ENCODE measurements around the gene CLCF1.

Gene CLCF1

GRCh38 chr11:67372993-67373647 is at the start of gene CLCF1:
Gene CLCF1 (minus strand): TSS chr11:67373598. CDS start chr11:67373539, 59 bp downstream.
- H3K36me3 ChIP-seq (ENCODE audit: control insufficient read depth in 1 of 2, insufficient read depth in 2 of 2, low read length in 2 of 2), result peaks cover 0 to 3% of the 10 kb centered on the region in 2 donors
- H3K4me1 ChIP-seq (ENCODE audit: control insufficient read depth in 1 of 2, insufficient read depth in 2 of 2, low read length in 2 of 2), result peaks cover 27 to 39% of the 10 kb centered on the region in 2 donors
- peak within 1 kb of the TSS; percentile 52 to 71 for H3K4me3 ChIP-seq (ENCODE audit: low read depth in 1 of 2, low read length in 2 of 2)
- H3K27me3 ChIP-seq (ENCODE audit: low read depth, low read length), result no peaks in the 10 kb centered on the region
- H3K27ac ChIP-seq (ENCODE audit: low read length), result peak within 1 kb of the TSS; percentile 65
- H3K9me3 ChIP-seq (ENCODE audit: control insufficient read depth in 1 of 2, low read length in 2 of 2), result no peaks in the 10 kb centered on the region

- H3K9me3 ChIP-seq (ENCODE audit: control insufficient read depth in 1 of 2, low read length in 2 of 2), result no peaks in the 10 kb centered on the region
Observed at GRCh38 chr11:67422891-67423290, 49.5 kb upstream of the CLCF1 start.

GRCh38 chr11:67421430-67422031 is 48.1 kb upstream of the CLCF1 start:
- Histone ChIP-seq H3K4me1 (ENCODE audit: control insufficient read depth in 1 of 2, insufficient read depth in 2 of 2, low read length in 2 of 2) (peaks cover 0 to 27% of the 10 kb centered on the region in 2 donors), H3K27me3 (ENCODE audit: low read depth, low read length) (no peaks in the 10 kb centered on the region), H3K4me3 (ENCODE audit: low read depth in 1 of 2, low read length in 2 of 2) (peak overlapping the region in 1 of 2 donors; percentile 59), H3K9me3 (ENCODE audit: control insufficient read depth in 1 of 2, low read length in 2 of 2) (no peaks in the 10 kb centered on the region), H3K36me3 (ENCODE audit: control insufficient read depth in 1 of 2, insufficient read depth in 2 of 2, low read length in 2 of 2) (no peaks in the 10 kb centered on the region), H3K27ac (ENCODE audit: low read length) (no peak overlapping the region)

More at GRCh38 chr11:67422891-67423290, 49.5 kb upstream of the CLCF1 start:
- Histone ChIP-seq H3K27ac (ENCODE audit: low read length) (no peak overlapping the region), H3K4me3 (ENCODE audit: low read depth in 1 of 2, low read length in 2 of 2) (no peak overlapping the region), H3K36me3 (ENCODE audit: control insufficient read depth in 1 of 2, insufficient read depth in 2 of 2, low read length in 2 of 2) (no peaks in the 10 kb centered on the region), H3K27me3 (ENCODE audit: low read depth, low read length) (no peaks in the 10 kb centered on the region), H3K4me1 (ENCODE audit: control insufficient read depth in 1 of 2, insufficient read depth in 2 of 2, low read length in 2 of 2) (peaks cover 0 to 26% of the 10 kb centered on the region in 2 donors)

GRCh38 chr11:67420646-67421429 is 47.4 kb upstream of the CLCF1 start:
- Histone ChIP-seq H3K4me3 (ENCODE audit: low read depth in 1 of 2, low read length in 2 of 2) (peak overlapping the region in 1 of 2 donors; percentile 59), H3K27me3 (ENCODE audit: low read depth, low read length) (no peaks in the 10 kb centered on the region), H3K4me1 (ENCODE audit: control insufficient read depth in 1 of 2, insufficient read depth in 2 of 2, low read length in 2 of 2) (peaks cover 0 to 33% of the 10 kb centered on the region in 2 donors), H3K27ac (ENCODE audit: low read length) (no peak overlapping the region), H3K9me3 (ENCODE audit: control insufficient read depth in 1 of 2, low read length in 2 of 2) (no peaks in the 10 kb centered on the region), H3K36me3 (ENCODE audit: control insufficient read depth in 1 of 2, insufficient read depth in 2 of 2, low read length in 2 of 2) (no peaks in the 10 kb centered on the region)

- H3K4me1 ChIP-seq (ENCODE audit: control insufficient read depth in 1 of 2, insufficient read depth in 2 of 2, low read length in 2 of 2), result peaks cover 0 to 37% of the 10 kb centered on the region in 2 donors
- H3K9me3 ChIP-seq (ENCODE audit: control insufficient read depth in 1 of 2, low read length in 2 of 2), result no peaks in the 10 kb centered on the region
- no peaks in the 10 kb centered on the region for H3K36me3 ChIP-seq (ENCODE audit: control insufficient read depth in 1 of 2, insufficient read depth in 2 of 2, low read length in 2 of 2)
- peak overlapping the region; percentile 11 to 59 for H3K4me3 ChIP-seq (ENCODE audit: low read depth in 1 of 2, low read length in 2 of 2)
- no peak overlapping the region for H3K27ac ChIP-seq (ENCODE audit: low read length)
- no peaks in the 10 kb centered on the region for H3K27me3 ChIP-seq (ENCODE audit: low read depth, low read length)
Observed at GRCh38 chr11:67420147-67420645, 46.8 kb upstream of the CLCF1 start.

- H3K9me3 ChIP-seq (ENCODE audit: control insufficient read depth in 1 of 2, low read length in 2 of 2), result no peaks in the 10 kb centered on the region
- no peak overlapping the region for H3K4me3 ChIP-seq (ENCODE audit: low read depth in 1 of 2, low read length in 2 of 2)
- H3K36me3 ChIP-seq (ENCODE audit: control insufficient read depth in 1 of 2, insufficient read depth in 2 of 2, low read length in 2 of 2), result no peaks in the 10 kb centered on the region
- H3K4me1 ChIP-seq (ENCODE audit: control insufficient read depth in 1 of 2, insufficient read depth in 2 of 2, low read length in 2 of 2), result peaks cover 0 to 41% of the 10 kb centered on the region in 2 donors
- H3K27me3 ChIP-seq (ENCODE audit: low read depth, low read length), result no peaks in the 10 kb centered on the region
- no peak overlapping the region for H3K27ac ChIP-seq (ENCODE audit: low read length)
Observed at GRCh38 chr11:67419325-67420049, 46.1 kb upstream of the CLCF1 start.

GRCh38 chr11:67418476-67419281 is 45.3 kb upstream of the CLCF1 start:
- no peak overlapping the region for H3K4me3 ChIP-seq (ENCODE audit: low read depth in 1 of 2, low read length in 2 of 2)
- H3K9me3 ChIP-seq (ENCODE audit: control insufficient read depth in 1 of 2, low read length in 2 of 2), result no peaks in the 10 kb centered on the region
- H3K36me3 ChIP-seq (ENCODE audit: control insufficient read depth in 1 of 2, insufficient read depth in 2 of 2, low read length in 2 of 2), result no peaks in the 10 kb centered on the region
- H3K27ac ChIP-seq (ENCODE audit: low read length), result no peak overlapping the region
- peaks cover 0 to 41% of the 10 kb centered on the region in 2 donors for H3K4me1 ChIP-seq (ENCODE audit: control insufficient read depth in 1 of 2, insufficient read depth in 2 of 2, low read length in 2 of 2)
- H3K27me3 ChIP-seq (ENCODE audit: low read depth, low read length), result no peaks in the 10 kb centered on the region

GRCh38 chr11:67417425-67417824 is 44.0 kb upstream of the CLCF1 start:
- Histone ChIP-seq H3K9me3 (ENCODE audit: control insufficient read depth in 1 of 2, low read length in 2 of 2) (no peaks in the 10 kb centered on the region), H3K4me3 (ENCODE audit: low read depth in 1 of 2, low read length in 2 of 2) (no peak overlapping the region), H3K4me1 (ENCODE audit: control insufficient read depth in 1 of 2, insufficient read depth in 2 of 2, low read length in 2 of 2) (peaks cover 0 to 41% of the 10 kb centered on the region in 2 donors), H3K27ac (ENCODE audit: low read length) (no peak overlapping the region), H3K36me3 (ENCODE audit: control insufficient read depth in 1 of 2, insufficient read depth in 2 of 2, low read length in 2 of 2) (no peaks in the 10 kb centered on the region), H3K27me3 (ENCODE audit: low read depth, low read length) (peaks cover 6% of the 10 kb centered on the region)

- Histone ChIP-seq H3K4me1 (ENCODE audit: control insufficient read depth in 1 of 2, insufficient read depth in 2 of 2, low read length in 2 of 2) (peaks cover 0 to 41% of the 10 kb centered on the region in 2 donors), H3K4me3 (ENCODE audit: low read depth in 1 of 2, low read length in 2 of 2) (no peak overlapping the region), H3K36me3 (ENCODE audit: control insufficient read depth in 1 of 2, insufficient read depth in 2 of 2, low read length in 2 of 2) (no peaks in the 10 kb centered on the region), H3K27ac (ENCODE audit: low read length) (no peak overlapping the region), H3K9me3 (ENCODE audit: control insufficient read depth in 1 of 2, low read length in 2 of 2) (no peaks in the 10 kb centered on the region), H3K27me3 (ENCODE audit: low read depth, low read length) (peaks cover 7% of the 10 kb centered on the region)
Observed at GRCh38 chr11:67416416-67417335, 43.3 kb upstream of the CLCF1 start.
